DND-41 (cell line): ENCODE measurements around the gene HLA-DQB2.

Experiments
- ATAC-seq: fragments of 200-7000 bp; cut with Tn5 transposase; 3 replicates; pipeline ENCODE4 v1.9.1; 2021; ENCODE audit warnings: low read depth; ENCODE audit not compliant: insufficient read depth
- DNase-seq: peaks from one replicate; pipeline ENCODE4 v3.0.0-alpha.2; 2020
- H2AFZ ChIP-seq: 2 replicates; pipeline ENCODE4 v1.6.0; 2012; ENCODE audit warnings: low read depth, low read length
- H3K27ac ChIP-seq: 2 replicates; pipeline ENCODE4 v1.5.1; 2012; ENCODE audit warnings: low read length, inconsistent platforms
- H3K27me3 ChIP-seq: fragments of 200-600 bp; sonication (generic); 2 replicates; pipeline ENCODE4 v1.6.0; 2012; ENCODE audit warnings: low read length, mild to moderate bottlenecking, inconsistent platforms; ENCODE audit not compliant: insufficient read depth, poor library complexity
- H3K36me3 ChIP-seq: 2 replicates; pipeline ENCODE4 v1.5.1; 2012; ENCODE audit warnings: low read length, inconsistent platforms; ENCODE audit not compliant: insufficient read depth
- H3K4me1 ChIP-seq: 2 replicates; pipeline ENCODE4 v1.5.1; 2012; ENCODE audit warnings: mild to moderate bottlenecking, low read length; ENCODE audit not compliant: insufficient read depth
- H3K4me2 ChIP-seq: 2 replicates; pipeline ENCODE4 v1.6.0; 2012; ENCODE audit warnings: mild to moderate bottlenecking, moderate library complexity, low read length, inconsistent platforms; ENCODE audit not compliant: insufficient read depth
- H3K4me3 ChIP-seq, 2 experiments: fragments of 200-600 bp in 1 of 2; shearing (Covaris generic) in 1 of 2; 2 replicates each; pipeline ENCODE4 v1.5.1; 2012 to 2016; ENCODE audit warnings: inconsistent platforms in 2 of 2, low read length in 2 of 2, mild to moderate bottlenecking in 2 of 2, low read depth in 1 of 2, moderate library complexity in 1 of 2
- H3K79me2 ChIP-seq: 2 replicates; pipeline ENCODE4 v1.6.0; 2012; ENCODE audit warnings: low read length, inconsistent platforms; ENCODE audit not compliant: insufficient read depth
- H3K9ac ChIP-seq: 2 replicates; pipeline ENCODE4 v1.6.0; 2012; ENCODE audit warnings: low read depth, mild to moderate bottlenecking, inconsistent platforms, low read length, moderate library complexity
- H3K9me3 ChIP-seq: 2 replicates; pipeline ENCODE4 v1.5.1; 2012; ENCODE audit warnings: low read length, moderate library complexity, mild to moderate bottlenecking, inconsistent platforms; ENCODE audit not compliant: insufficient read depth, severe bottlenecking
- H4K20me1 ChIP-seq: 2 replicates; pipeline ENCODE4 v1.6.0; 2012; ENCODE audit warnings: low read length; ENCODE audit not compliant: insufficient read depth
- CTCF ChIP-seq: IDR thresholded peaks from 2 replicates; pipeline ENCODE4 v1.5.1; 2012; ENCODE audit warnings: borderline replicate concordance, low read length, moderate library complexity, mild to moderate bottlenecking; ENCODE audit not compliant: poor library complexity, severe bottlenecking; ENCODE audit errors: extremely low read depth
- EZH2 ChIP-seq: IDR thresholded peaks from 3 replicates; pipeline ENCODE4 v1.6.1; 2012; ENCODE audit warnings: borderline replicate concordance, low read depth, mild to moderate bottlenecking, moderate library complexity, low read length, inconsistent platforms; ENCODE audit not compliant: severe bottlenecking

HLA-DQB2 gene

GRCh38 chr6:32775071-32775470 is 11.7 kb upstream of the HLA-DQB2 start:
- TF ChIP-seq EZH2 = no peak
- TF ChIP-seq CTCF = no peak
- ATAC-seq (no peak), DNase-seq (no peak)
- H3K4me3 ChIP-seq = no peak overlapping the region
- H3K36me3 ChIP-seq = no peaks in the 10 kb centered on the region
- peaks cover 41% of the 10 kb centered on the region for H3K27me3 ChIP-seq
- no peak overlapping the region for H2AFZ ChIP-seq
- no peak overlapping the region for H3K4me2 ChIP-seq
- no peaks in the 10 kb centered on the region for H3K79me2 ChIP-seq
- no peaks in the 10 kb centered on the region for H3K9me3 ChIP-seq
- no peak overlapping the region for H3K9ac ChIP-seq
- H3K27ac ChIP-seq = no peak overlapping the region
- no peaks in the 10 kb centered on the region for H3K4me1 ChIP-seq
- H4K20me1 ChIP-seq = no peaks in the 10 kb centered on the region

- Histone ChIP-seq H3K36me3 (no peaks in the 10 kb centered on the region), H3K9ac (no peak overlapping the region), H3K27me3 (peaks cover 38% of the 10 kb centered on the region), H4K20me1 (no peaks in the 10 kb centered on the region), H3K4me1 (no peaks in the 10 kb centered on the region), H2AFZ (no peak overlapping the region), H3K4me2 (no peak overlapping the region), H3K27ac (no peak overlapping the region), H3K79me2 (no peaks in the 10 kb centered on the region), H3K9me3 (no peaks in the 10 kb centered on the region), H3K4me3 (no peak overlapping the region)
- TF ChIP-seq CTCF (no peak), EZH2 (no peak)
- ATAC-seq (no peak), DNase-seq (no peak)
Observed at GRCh38 chr6:32774426-32774825, 11.1 kb upstream of the HLA-DQB2 start.

GRCh38 chr6:32772656-32773055 is 9.3 kb upstream of the HLA-DQB2 start:
- Histone ChIP-seq H3K27me3 (peaks cover 35% of the 10 kb centered on the region), H3K4me2 (no peak overlapping the region), H2AFZ (no peak overlapping the region), H3K27ac (no peak overlapping the region), H3K4me1 (no peaks in the 10 kb centered on the region), H3K79me2 (no peaks in the 10 kb centered on the region), H3K4me3 (no peak overlapping the region), H4K20me1 (no peaks in the 10 kb centered on the region), H3K36me3 (no peaks in the 10 kb centered on the region), H3K9ac (no peak overlapping the region), H3K9me3 (no peaks in the 10 kb centered on the region)
- DNase-seq = no peak
- no peak for ATAC-seq
- no peak for TF ChIP-seq CTCF
- no peak for TF ChIP-seq EZH2

- Histone ChIP-seq H2AFZ (no peak overlapping the region), H3K36me3 (no peaks in the 10 kb centered on the region), H3K79me2 (no peaks in the 10 kb centered on the region), H4K20me1 (no peaks in the 10 kb centered on the region), H3K9me3 (no peaks in the 10 kb centered on the region), H3K4me1 (no peaks in the 10 kb centered on the region), H3K27ac (no peak overlapping the region), H3K9ac (no peak overlapping the region), H3K27me3 (peaks cover 13% of the 10 kb centered on the region), H3K4me3 (no peak overlapping the region), H3K4me2 (no peak overlapping the region)
- ATAC-seq (no peak), DNase-seq (no peak)
- no peak for TF ChIP-seq EZH2
- TF ChIP-seq CTCF = no peak
Observed at GRCh38 chr6:32764048-32764447, 716 bp upstream of the HLA-DQB2 start.
